ENCODE measurements around the gene KIAA0825. TPM values are rescaled to one million over a fixed set of nuclear protein-coding genes. Genes with fewer than 3 reads are reported as not detected.
"Not testable (repeated sequence)": the region's sequence is repeated elsewhere in the genome, so short reads cannot be mapped to it uniquely, and the experiment has no call there.

The KIAA0825 gene
- total RNA-seq, 1 donor from 2014 or later, result 0.26 TPM

- no peaks in the 10 kb centered on the region for H3K27me3 ChIP-seq (ENCODE audit: control insufficient read depth, insufficient read depth, low read length)
- no peak for DNase-seq (ENCODE audit: low read depth)
- H3K36me3 ChIP-seq (ENCODE audit: control insufficient read depth, insufficient read depth, low read length), result no peaks in the 10 kb centered on the region
- FAIRE-seq, result no peak
- H3K4me3 ChIP-seq (ENCODE audit: low read depth, low read length), result no peak overlapping the region
- TF ChIP-seq, protein P1, sequence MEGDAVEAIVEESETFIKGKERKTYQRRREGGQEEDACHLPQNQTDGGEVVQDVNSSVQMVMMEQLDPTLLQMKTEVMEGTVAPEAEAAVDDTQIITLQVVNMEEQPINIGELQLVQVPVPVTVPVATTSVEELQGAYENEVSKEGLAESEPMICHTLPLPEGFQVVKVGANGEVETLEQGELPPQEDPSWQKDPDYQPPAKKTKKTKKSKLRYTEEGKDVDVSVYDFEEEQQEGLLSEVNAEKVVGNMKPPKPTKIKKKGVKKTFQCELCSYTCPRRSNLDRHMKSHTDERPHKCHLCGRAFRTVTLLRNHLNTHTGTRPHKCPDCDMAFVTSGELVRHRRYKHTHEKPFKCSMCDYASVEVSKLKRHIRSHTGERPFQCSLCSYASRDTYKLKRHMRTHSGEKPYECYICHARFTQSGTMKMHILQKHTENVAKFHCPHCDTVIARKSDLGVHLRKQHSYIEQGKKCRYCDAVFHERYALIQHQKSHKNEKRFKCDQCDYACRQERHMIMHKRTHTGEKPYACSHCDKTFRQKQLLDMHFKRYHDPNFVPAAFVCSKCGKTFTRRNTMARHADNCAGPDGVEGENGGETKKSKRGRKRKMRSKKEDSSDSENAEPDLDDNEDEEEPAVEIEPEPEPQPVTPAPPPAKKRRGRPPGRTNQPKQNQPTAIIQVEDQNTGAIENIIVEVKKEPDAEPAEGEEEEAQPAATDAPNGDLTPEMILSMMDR (IDR thresholded peaks at IDR 0.05; ENCODE audit: insufficient read depth, low read length, severe bottlenecking), result no peak
These were observed 445.3 kb downstream of the KIAA0825 start for GRCh38 chr5:94173100-94173499.

DNA sequence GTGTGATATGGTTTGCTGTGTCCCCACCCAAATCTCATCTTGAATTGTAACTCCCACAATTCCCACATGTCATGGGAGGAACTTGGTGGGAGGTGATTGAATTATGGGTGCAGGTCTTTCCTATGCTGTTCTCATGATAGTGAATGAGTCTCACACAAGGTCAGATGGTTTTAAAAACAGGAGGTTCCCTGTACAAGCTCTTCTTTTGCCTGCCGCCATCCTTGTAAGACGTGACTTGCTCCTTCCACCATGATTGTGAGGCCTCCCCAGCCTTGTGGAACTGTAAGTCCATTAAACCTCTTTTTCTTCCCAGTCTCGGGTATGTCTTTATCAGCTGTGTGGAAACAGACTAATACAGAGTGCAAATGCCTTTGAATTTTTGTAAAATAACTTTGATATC lies 447.3 kb downstream of the KIAA0825 start:
- FAIRE-seq; DNase-seq (ENCODE audit: low read depth); H3K36me3 ChIP-seq (ENCODE audit: control insufficient read depth, insufficient read depth, low read length); H3K27me3 ChIP-seq (ENCODE audit: control insufficient read depth, insufficient read depth, low read length); H3K4me3 ChIP-seq (ENCODE audit: low read depth, low read length): not testable (repeated sequence)

DNA sequence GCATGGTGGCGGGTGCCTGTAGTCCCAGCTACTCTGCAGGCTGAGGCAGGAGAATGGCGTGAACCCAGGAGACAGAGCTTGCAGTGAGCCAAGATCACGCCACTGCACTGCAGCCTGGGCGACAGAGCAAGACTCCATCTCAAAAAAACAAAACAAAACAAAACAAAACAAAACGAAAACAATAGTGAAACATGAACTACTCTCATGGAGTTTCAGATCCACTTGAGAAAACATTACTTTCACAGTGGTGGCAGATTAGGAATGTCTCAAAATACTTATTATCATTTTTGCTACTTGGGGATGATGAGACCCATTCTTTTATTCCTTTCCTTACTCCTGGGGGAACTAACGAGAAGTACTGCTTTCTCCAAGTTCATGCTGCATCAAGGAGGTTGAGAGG lies 448.2 kb downstream of the KIAA0825 start:
- DNase-seq (ENCODE audit: low read depth); H3K36me3 ChIP-seq (ENCODE audit: control insufficient read depth, insufficient read depth, low read length); FAIRE-seq; H3K4me3 ChIP-seq (ENCODE audit: low read depth, low read length); H3K27me3 ChIP-seq (ENCODE audit: control insufficient read depth, insufficient read depth, low read length): not testable (repeated sequence)

GRCh38 chr5:94168151-94168550 lies 450.3 kb downstream of the KIAA0825 start:
- no peaks in the 10 kb centered on the region for H3K27me3 ChIP-seq (ENCODE audit: control insufficient read depth, insufficient read depth, low read length)
- no peaks in the 10 kb centered on the region for H3K36me3 ChIP-seq (ENCODE audit: control insufficient read depth, insufficient read depth, low read length)
- FAIRE-seq (no peak), DNase-seq (ENCODE audit: low read depth) (no peak)
- TF ChIP-seq, protein P1 (IDR thresholded peaks at IDR 0.05; ENCODE audit: insufficient read depth, low read length, severe bottlenecking), result no peak
- no peak overlapping the region for H3K4me3 ChIP-seq (ENCODE audit: low read depth, low read length)

DNA sequence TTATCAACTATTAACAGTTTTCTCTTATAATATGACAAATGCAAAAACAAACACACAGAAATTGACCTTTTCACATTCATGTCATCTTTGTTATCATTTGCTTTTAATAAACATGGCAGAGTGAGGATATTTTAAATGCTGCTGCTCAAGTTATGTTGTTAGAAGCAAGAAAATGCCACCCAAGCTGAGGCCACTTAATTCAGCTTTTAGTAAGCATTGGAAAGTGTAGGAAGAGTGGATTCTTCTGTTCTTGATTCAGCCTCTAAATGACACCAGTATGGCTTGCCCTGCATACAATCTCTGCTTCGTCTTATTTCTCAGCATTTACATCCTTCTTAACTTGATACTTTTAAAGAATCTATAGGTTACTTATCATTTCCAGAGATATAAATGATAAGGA lies 456.6 kb downstream of the KIAA0825 start:
- TF ChIP-seq, protein P1 (IDR thresholded peaks at IDR 0.05; ENCODE audit: insufficient read depth, low read length, severe bottlenecking), result no peak
- Histone ChIP-seq H3K4me3 (ENCODE audit: low read depth, low read length) (no peak overlapping the region), H3K27me3 (ENCODE audit: control insufficient read depth, insufficient read depth, low read length) (no peaks in the 10 kb centered on the region), H3K36me3 (ENCODE audit: control insufficient read depth, insufficient read depth, low read length) (no peaks in the 10 kb centered on the region)
- FAIRE-seq (no peak), DNase-seq (ENCODE audit: low read depth) (no peak)

GRCh38 chr5:94159144-94159543 lies 459.3 kb downstream of the KIAA0825 start:
- TF ChIP-seq, protein P1 (IDR thresholded peaks at IDR 0.05; ENCODE audit: insufficient read depth, low read length, severe bottlenecking), result peak; percentile 8
- Histone ChIP-seq H3K4me3 (ENCODE audit: low read depth, low read length) (no peak overlapping the region), H3K36me3 (ENCODE audit: control insufficient read depth, insufficient read depth, low read length) (no peaks in the 10 kb centered on the region), H3K27me3 (ENCODE audit: control insufficient read depth, insufficient read depth, low read length) (no peaks in the 10 kb centered on the region)
- DNase-seq (ENCODE audit: low read depth) (peak; percentile 18), FAIRE-seq (no peak)

DNA sequence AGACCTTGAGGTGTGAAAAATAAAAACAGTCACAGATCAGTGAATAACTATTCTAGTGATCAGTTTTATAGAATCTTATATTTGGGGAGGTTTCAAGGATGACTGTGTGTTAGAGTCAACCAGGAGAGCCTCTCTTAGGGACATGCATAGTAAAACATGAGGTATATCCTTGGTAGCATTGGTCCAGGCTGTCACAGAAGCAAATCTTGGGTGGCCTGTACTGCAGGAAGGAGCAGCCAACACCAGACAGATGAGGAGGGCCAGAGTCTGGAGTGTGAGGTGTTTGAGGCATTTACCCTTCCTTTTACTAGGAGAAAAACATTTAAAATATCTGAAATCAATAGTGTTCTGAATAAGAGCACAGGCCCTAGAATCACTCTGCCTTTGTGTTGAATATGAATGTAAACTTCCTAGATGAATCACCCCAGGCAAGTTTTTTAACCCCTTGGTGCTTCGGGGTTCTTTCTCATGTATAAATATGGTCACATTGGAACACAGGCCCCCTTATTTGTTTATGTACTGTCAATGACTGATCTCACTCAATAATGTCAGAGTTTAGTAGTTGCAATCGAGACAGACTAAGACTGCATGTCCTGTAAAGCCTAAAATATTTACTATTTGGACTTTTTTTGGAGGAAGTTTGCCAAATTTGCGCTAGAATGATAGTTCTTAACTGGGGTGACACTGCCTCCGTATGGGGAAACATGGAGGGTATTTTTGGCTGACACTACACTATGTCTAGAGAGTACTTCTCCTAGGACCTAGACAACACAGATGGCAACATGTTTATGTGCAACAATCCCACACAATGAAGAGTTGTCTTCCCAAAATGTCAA lies 460.5 kb downstream of the KIAA0825 start:
- Histone ChIP-seq H3K36me3 (ENCODE audit: control insufficient read depth, insufficient read depth, low read length) (no peaks in the 10 kb centered on the region), H3K27me3 (ENCODE audit: control insufficient read depth, insufficient read depth, low read length) (no peaks in the 10 kb centered on the region), H3K4me3 (ENCODE audit: low read depth, low read length) (no peak overlapping the region)
- FAIRE-seq (no peak), DNase-seq (ENCODE audit: low read depth) (peak; percentile 12)
- TF ChIP-seq, protein P1 (IDR thresholded peaks at IDR 0.05; ENCODE audit: insufficient read depth, low read length, severe bottlenecking), result no peak

Data from bronchial epithelial cell (primary cell).